Sigmoid colon (tissue), 4 donors: ENCODE results near the gene FECH.

Experiments
- CTCF ChIP-seq, 4 experiments: fragments of 450-650 bp in 3 of 4; fragments of 200-600 bp in 1 of 4; IDR thresholded peaks; one replicate each; pipeline ENCODE4 v1.5.1; 2016 to 2019; ENCODE audit warnings: antibody characterized with exemption in 4 of 4, mild to moderate bottlenecking in 3 of 4, moderate library complexity in 2 of 4
- EP300 ChIP-seq, 4 donors: sonication (generic); formaldehyde crosslinking; IDR thresholded peaks; one replicate each; pipeline ENCODE4 v1.6.1; 2017; ENCODE audit warnings: antibody characterized with exemption in 4 of 4

DNA sequence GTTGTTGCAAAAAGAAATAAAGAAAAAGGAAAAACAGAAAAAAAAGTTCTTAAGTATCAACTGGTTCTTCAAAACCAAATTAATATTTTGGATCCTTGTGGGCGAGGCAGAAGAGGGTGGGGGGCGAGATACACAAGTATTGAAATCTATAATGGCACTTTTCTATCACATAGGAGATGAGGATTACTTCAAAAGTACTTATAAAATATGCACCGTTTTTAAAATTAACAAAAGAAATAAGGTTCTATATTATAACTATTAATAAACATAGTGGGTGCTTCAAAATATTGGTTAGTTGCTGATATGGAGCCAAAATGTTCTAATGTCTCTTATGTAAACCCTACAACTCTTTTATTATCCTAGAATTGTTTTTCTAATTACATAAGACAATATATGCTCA lies 2.1 kb downstream of the FECH start:
- no peak for TF ChIP-seq CTCF (IDR thresholded peaks at IDR 0.05)
- no peak for TF ChIP-seq EP300 (IDR thresholded peaks at IDR 0.05)
